ENCODE measurements around the gene ZMYM3.

DNA sequence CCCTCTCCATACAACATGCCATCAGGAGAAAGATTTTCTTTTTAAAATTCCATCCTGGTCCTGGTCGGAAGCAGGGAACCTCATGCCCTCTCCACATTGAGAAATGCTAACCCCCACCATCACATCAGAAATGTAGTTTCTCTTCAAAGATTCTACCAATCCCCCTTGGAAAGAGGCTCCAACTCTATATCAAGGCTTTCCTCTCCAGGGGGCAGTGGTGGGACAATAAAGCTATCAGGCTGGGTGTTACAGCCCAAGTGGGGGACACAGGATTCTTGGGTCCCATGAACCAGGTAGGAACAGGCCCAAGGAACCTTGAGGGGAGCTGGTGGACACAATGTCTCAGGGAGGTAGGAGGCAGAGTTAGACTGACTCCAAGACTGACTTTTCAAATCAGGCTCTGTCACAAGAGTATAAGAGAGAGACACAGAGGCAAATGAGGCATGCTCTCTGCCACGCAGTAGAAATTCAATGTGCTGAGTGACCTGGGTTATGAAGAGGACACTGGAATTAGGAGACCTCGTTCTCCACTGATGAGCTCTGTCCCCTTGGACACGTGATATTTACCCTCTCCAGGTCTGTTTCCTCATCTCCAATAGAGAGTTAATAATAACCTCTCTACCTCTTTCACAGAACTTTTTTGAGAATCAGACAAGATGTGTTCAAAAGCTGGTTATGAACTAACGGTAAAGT, 26.4 kb downstream of the ZMYM3 start:
- TF ChIP-seq, protein P1, sequence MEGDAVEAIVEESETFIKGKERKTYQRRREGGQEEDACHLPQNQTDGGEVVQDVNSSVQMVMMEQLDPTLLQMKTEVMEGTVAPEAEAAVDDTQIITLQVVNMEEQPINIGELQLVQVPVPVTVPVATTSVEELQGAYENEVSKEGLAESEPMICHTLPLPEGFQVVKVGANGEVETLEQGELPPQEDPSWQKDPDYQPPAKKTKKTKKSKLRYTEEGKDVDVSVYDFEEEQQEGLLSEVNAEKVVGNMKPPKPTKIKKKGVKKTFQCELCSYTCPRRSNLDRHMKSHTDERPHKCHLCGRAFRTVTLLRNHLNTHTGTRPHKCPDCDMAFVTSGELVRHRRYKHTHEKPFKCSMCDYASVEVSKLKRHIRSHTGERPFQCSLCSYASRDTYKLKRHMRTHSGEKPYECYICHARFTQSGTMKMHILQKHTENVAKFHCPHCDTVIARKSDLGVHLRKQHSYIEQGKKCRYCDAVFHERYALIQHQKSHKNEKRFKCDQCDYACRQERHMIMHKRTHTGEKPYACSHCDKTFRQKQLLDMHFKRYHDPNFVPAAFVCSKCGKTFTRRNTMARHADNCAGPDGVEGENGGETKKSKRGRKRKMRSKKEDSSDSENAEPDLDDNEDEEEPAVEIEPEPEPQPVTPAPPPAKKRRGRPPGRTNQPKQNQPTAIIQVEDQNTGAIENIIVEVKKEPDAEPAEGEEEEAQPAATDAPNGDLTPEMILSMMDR (IDR thresholded peaks at IDR 0.05): no peak
- TF ChIP-seq POLR2A (IDR thresholded peaks at IDR 0.05) (no peak), EP300 (IDR thresholded peaks at IDR 0.05) (no peak)
